GM12873 (cell line): Measurements from ENCODE around the gene NNMT.

Source experiments
- TF ChIP-seq, protein P1 (sequence below): IDR thresholded peaks from 2 replicates; pipeline ENCODE4 v1.5.1; 2012; ENCODE audit warnings: low read depth, mild to moderate bottlenecking, moderate library complexity, low read length, control low read depth; ENCODE audit not compliant: insufficient read depth; ENCODE audit errors: missing control alignments

NNMT gene

DNA sequence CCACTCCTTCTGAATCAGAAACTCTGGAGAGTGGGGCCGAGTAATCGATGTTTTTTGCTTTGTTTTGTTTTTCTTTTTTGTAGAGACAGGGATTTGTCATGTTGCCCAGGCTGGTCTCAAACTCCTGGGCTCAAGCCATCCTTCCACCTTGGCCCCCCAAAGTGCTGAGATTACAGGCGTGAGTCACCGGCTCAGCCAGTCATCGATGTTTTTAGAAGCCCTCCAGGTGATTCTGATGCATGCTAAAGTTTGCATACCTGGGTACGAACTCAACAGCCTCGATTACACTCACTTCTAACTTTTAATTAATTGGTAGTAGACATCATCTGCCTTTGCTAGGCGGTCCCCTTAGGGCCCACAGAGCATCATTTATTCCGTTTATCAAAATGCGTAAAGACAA lies 53.8 kb downstream of the NNMT start:
- TF ChIP-seq, protein P1, sequence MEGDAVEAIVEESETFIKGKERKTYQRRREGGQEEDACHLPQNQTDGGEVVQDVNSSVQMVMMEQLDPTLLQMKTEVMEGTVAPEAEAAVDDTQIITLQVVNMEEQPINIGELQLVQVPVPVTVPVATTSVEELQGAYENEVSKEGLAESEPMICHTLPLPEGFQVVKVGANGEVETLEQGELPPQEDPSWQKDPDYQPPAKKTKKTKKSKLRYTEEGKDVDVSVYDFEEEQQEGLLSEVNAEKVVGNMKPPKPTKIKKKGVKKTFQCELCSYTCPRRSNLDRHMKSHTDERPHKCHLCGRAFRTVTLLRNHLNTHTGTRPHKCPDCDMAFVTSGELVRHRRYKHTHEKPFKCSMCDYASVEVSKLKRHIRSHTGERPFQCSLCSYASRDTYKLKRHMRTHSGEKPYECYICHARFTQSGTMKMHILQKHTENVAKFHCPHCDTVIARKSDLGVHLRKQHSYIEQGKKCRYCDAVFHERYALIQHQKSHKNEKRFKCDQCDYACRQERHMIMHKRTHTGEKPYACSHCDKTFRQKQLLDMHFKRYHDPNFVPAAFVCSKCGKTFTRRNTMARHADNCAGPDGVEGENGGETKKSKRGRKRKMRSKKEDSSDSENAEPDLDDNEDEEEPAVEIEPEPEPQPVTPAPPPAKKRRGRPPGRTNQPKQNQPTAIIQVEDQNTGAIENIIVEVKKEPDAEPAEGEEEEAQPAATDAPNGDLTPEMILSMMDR = no peak

GRCh38 chr11:114353443-114353842 lies 57.2 kb downstream of the NNMT start:
- TF ChIP-seq, protein P1 = no peak

- TF ChIP-seq, protein P1 = no peak
Observed at GRCh38 chr11:114354076-114354475, 57.9 kb downstream of the NNMT start.

DNA sequence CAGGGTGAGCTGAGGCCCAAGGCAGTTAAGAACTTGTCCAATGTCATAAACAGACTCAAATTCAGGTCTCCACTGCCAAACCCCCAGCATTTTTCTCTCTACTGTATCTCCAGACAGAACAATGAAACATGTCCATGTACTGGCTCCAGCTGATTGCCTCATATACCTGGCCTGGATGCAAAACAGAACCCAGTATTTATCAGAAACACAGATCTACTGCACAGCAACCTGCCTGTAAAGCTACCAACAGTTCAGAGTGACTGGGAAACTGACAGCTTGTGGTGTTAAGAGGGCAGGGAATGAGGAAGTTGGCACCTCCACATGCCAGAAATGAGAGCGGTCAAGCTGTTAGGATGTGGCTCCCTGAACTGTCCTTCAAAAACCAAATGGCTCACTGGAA lies 62.5 kb downstream of the NNMT start:
- TF ChIP-seq, protein P1 = no peak

- TF ChIP-seq, protein P1 = no peak
Observed at GRCh38 chr11:114359342-114359741, 63.1 kb downstream of the NNMT start.

GRCh38 chr11:114362326-114362725 lies 66.1 kb downstream of the NNMT start:
- TF ChIP-seq, protein P1 = no peak

GRCh38 chr11:114362958-114363357 lies 66.8 kb downstream of the NNMT start:
- TF ChIP-seq, protein P1 = no peak
